ENCODE measurements around the gene NOP16. TPM values are rescaled to one million over a fixed set of nuclear protein-coding genes. Genes with fewer than 3 reads are reported as not detected.
A peak's percentile ranks its signal among the peaks of the same experiment; 100 is the strongest.
"Not testable (repeated sequence)": the region's sequence is repeated elsewhere in the genome, so short reads cannot be mapped to it uniquely, and the experiment has no call there.

The NOP16 gene
- total and polyA plus RNA-seq, 9 donors = 11.5 to 37.2 (median 31.4) TPM

- H3K27me3 ChIP-seq (ENCODE audit: control insufficient read depth, insufficient read depth, low read length) = no peaks in the 10 kb centered on the region
- no peak overlapping the region for H3K4me3 ChIP-seq (ENCODE audit: low read length)
- H3K27ac ChIP-seq (ENCODE audit: low read length) = no peak overlapping the region
- WGBS (ENCODE audit: insufficient coverage) = 65% methylated on average over 10 of the region's 10 CpGs
- H3K4me1 ChIP-seq (ENCODE audit: control insufficient read depth, insufficient read depth, low read length) = peaks cover 24% of the 10 kb centered on the region
- no peaks in the 10 kb centered on the region for H3K9me3 ChIP-seq (replicated peaks; ENCODE audit: control insufficient read depth, low read depth, low read length)
- DNase-seq = no peak
- peaks cover 17% of the 10 kb centered on the region for H3K36me3 ChIP-seq (ENCODE audit: control insufficient read depth, insufficient read depth, low read length)
Measured at GRCh38 chr5:176412517-176413254, 24.3 kb upstream of the NOP16 start.

GRCh38 chr5:176410486-176411180 is 22.2 kb upstream of the NOP16 start:
- no peak for DNase-seq
- Histone ChIP-seq H3K4me1 (ENCODE audit: control insufficient read depth, insufficient read depth, low read length) (peaks cover 18% of the 10 kb centered on the region), H3K27me3 (ENCODE audit: control insufficient read depth, insufficient read depth, low read length) (no peaks in the 10 kb centered on the region), H3K27ac (ENCODE audit: low read length) (no peak overlapping the region), H3K9me3 (replicated peaks; ENCODE audit: control insufficient read depth, low read depth, low read length) (no peaks in the 10 kb centered on the region), H3K36me3 (ENCODE audit: control insufficient read depth, insufficient read depth, low read length) (peaks cover 29% of the 10 kb centered on the region), H3K4me3 (ENCODE audit: low read length) (no peak overlapping the region)
- WGBS (ENCODE audit: insufficient coverage) = 80% methylated on average over 2 of the region's 5 CpGs

GRCh38 chr5:176409765-176410164 is 21.4 kb upstream of the NOP16 start:
- no peak overlapping the region for H3K27ac ChIP-seq (ENCODE audit: low read length)
- H3K36me3 ChIP-seq (ENCODE audit: control insufficient read depth, insufficient read depth, low read length) = peaks cover 29% of the 10 kb centered on the region

GRCh38 chr5:176408590-176408989 is 20.2 kb upstream of the NOP16 start:
- Histone ChIP-seq H3K4me3 (ENCODE audit: low read length) (no peak overlapping the region), H3K27ac (ENCODE audit: low read length) (no peak overlapping the region), H3K9me3 (replicated peaks; ENCODE audit: control insufficient read depth, low read depth, low read length) (no peaks in the 10 kb centered on the region), H3K27me3 (ENCODE audit: control insufficient read depth, insufficient read depth, low read length) (no peaks in the 10 kb centered on the region), H3K4me1 (ENCODE audit: control insufficient read depth, insufficient read depth, low read length) (peaks cover 8% of the 10 kb centered on the region), H3K36me3 (ENCODE audit: control insufficient read depth, insufficient read depth, low read length) (peaks cover 34% of the 10 kb centered on the region)
- no peak for DNase-seq
- WGBS (ENCODE audit: insufficient coverage) = 83% methylated on average over 5 of the region's 5 CpGs

More at GRCh38 chr5:176409765-176410164, 21.4 kb upstream of the NOP16 start:
- H3K4me1 ChIP-seq (ENCODE audit: control insufficient read depth, insufficient read depth, low read length) = peaks cover 11% of the 10 kb centered on the region
- H3K27me3 ChIP-seq (ENCODE audit: control insufficient read depth, insufficient read depth, low read length) = no peaks in the 10 kb centered on the region
- no peak for DNase-seq
- H3K4me3 ChIP-seq (ENCODE audit: low read length) = no peak overlapping the region
- WGBS (ENCODE audit: insufficient coverage) = 92% methylated on average over 4 of the region's 4 CpGs
- no peaks in the 10 kb centered on the region for H3K9me3 ChIP-seq (replicated peaks; ENCODE audit: control insufficient read depth, low read depth, low read length)

DNA sequence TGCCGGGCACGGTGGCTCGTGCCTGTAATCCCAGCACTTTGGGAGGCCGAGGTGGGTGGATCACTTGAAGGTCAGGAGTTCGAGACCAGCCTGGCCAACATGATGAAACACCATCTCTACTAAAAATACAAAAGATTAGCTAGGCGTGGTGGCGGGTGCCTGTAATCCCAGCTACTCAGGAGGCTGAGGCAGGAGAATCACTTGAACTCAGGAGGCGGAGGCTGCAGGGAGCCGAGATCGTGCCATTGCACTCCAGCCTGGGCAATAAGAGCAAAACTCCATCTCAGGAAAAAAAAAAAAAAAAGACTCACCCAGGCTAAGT is 19.8 kb upstream of the NOP16 start:
- WGBS (ENCODE audit: insufficient coverage) = no CpG with 5 or more reads among the region's 10 CpGs
- H3K4me1 ChIP-seq (ENCODE audit: control insufficient read depth, insufficient read depth, low read length); H3K9me3 ChIP-seq (replicated peaks; ENCODE audit: control insufficient read depth, low read depth, low read length); DNase-seq; H3K27ac ChIP-seq (ENCODE audit: low read length); H3K4me3 ChIP-seq (ENCODE audit: low read length); H3K27me3 ChIP-seq (ENCODE audit: control insufficient read depth, insufficient read depth, low read length): not testable (repeated sequence)
- H3K36me3 ChIP-seq (ENCODE audit: control insufficient read depth, insufficient read depth, low read length) = peaks cover 34% of the 10 kb centered on the region

- WGBS (ENCODE audit: insufficient coverage) = 57% methylated on average over 2 of the region's 6 CpGs
- DNase-seq = peak; percentile 77
- H3K36me3 ChIP-seq (ENCODE audit: control insufficient read depth, insufficient read depth, low read length) = peaks cover 32% of the 10 kb centered on the region
- no peak overlapping the region for H3K4me3 ChIP-seq (ENCODE audit: low read length)
- no peak overlapping the region for H3K27ac ChIP-seq (ENCODE audit: low read length)
- H3K9me3 ChIP-seq (replicated peaks; ENCODE audit: control insufficient read depth, low read depth, low read length) = no peaks in the 10 kb centered on the region
- no peaks in the 10 kb centered on the region for H3K27me3 ChIP-seq (ENCODE audit: control insufficient read depth, insufficient read depth, low read length)
- peaks cover 4% of the 10 kb centered on the region for H3K4me1 ChIP-seq (ENCODE audit: control insufficient read depth, insufficient read depth, low read length)
Measured at GRCh38 chr5:176407456-176408251, 19.3 kb upstream of the NOP16 start.

- H3K36me3 ChIP-seq (ENCODE audit: control insufficient read depth, insufficient read depth, low read length) = peaks cover 27% of the 10 kb centered on the region
Measured at GRCh38 chr5:176406436-176407052, 18.1 kb upstream of the NOP16 start.

DNA sequence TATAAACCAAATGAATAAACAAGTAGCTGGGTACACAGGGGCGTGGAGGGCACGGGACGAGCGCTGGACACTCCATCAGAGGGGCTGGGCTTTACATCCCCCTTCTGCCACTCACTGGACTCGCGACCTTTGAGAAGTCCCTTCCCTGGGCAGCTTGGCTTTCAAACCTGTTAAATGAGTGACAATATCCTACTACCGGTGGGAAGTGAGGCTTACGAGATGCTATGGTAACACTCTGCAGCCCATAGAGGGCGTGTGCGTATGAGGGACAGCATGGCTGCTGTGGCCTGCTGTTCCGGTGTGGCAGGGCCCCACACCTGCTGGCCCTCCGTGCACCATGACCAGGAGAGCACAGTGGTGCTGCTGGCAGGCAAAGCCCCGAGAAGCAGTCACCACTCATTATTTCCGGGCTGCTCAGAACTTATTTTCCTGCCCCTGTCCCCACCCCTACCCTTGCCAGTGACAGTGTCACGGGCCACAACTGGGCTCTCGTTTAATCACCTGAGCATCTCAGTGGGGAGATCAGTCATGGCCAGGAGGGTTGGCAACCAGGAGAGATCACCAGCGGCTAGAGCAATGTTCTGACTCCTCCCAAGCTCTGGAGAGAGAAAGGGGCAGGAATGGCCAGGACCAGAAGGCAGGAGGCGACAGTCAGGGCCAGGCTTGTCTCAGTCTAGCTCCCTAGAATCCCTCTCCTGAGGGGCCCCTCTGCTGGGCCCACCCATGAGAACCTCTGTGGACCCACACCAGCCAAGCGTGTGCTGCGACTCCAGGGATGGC is 17.4 kb upstream of the NOP16 start:
- peaks cover 28% of the 10 kb centered on the region for H3K36me3 ChIP-seq (ENCODE audit: control insufficient read depth, insufficient read depth, low read length)
- no peak overlapping the region for H3K27ac ChIP-seq (ENCODE audit: low read length)
- no peak for DNase-seq
- H3K4me3 ChIP-seq (ENCODE audit: low read length) = no peak overlapping the region
- 71% methylated on average over 16 of the region's 20 CpGs for WGBS (ENCODE audit: insufficient coverage)
- H3K9me3 ChIP-seq (replicated peaks; ENCODE audit: control insufficient read depth, low read depth, low read length) = no peaks in the 10 kb centered on the region
- H3K27me3 ChIP-seq (ENCODE audit: control insufficient read depth, insufficient read depth, low read length) = no peaks in the 10 kb centered on the region
- H3K4me1 ChIP-seq (ENCODE audit: control insufficient read depth, insufficient read depth, low read length) = peaks cover 8% of the 10 kb centered on the region

More at GRCh38 chr5:176406436-176407052, 18.1 kb upstream of the NOP16 start:
- Histone ChIP-seq H3K27ac (ENCODE audit: low read length) (no peak overlapping the region), H3K4me3 (ENCODE audit: low read length) (no peak overlapping the region), H3K27me3 (ENCODE audit: control insufficient read depth, insufficient read depth, low read length) (no peaks in the 10 kb centered on the region), H3K4me1 (ENCODE audit: control insufficient read depth, insufficient read depth, low read length) (peaks cover 8% of the 10 kb centered on the region), H3K9me3 (replicated peaks; ENCODE audit: control insufficient read depth, low read depth, low read length) (no peaks in the 10 kb centered on the region)
- no peak for DNase-seq
- WGBS (ENCODE audit: insufficient coverage) = 89% methylated on average over 8 of the region's 9 CpGs

- Histone ChIP-seq H3K27ac (ENCODE audit: low read length) (no peak overlapping the region), H3K27me3 (ENCODE audit: control insufficient read depth, insufficient read depth, low read length) (no peaks in the 10 kb centered on the region), H3K36me3 (ENCODE audit: control insufficient read depth, insufficient read depth, low read length) (peaks cover 27% of the 10 kb centered on the region), H3K9me3 (replicated peaks; ENCODE audit: control insufficient read depth, low read depth, low read length) (no peaks in the 10 kb centered on the region), H3K4me3 (ENCODE audit: low read length) (no peak overlapping the region), H3K4me1 (ENCODE audit: control insufficient read depth, insufficient read depth, low read length) (peaks cover 5% of the 10 kb centered on the region)
- peak; percentile 4 for DNase-seq
- WGBS (ENCODE audit: insufficient coverage) = 58% methylated on average over 16 of the region's 22 CpGs
Measured at GRCh38 chr5:176401281-176402205, 13.1 kb upstream of the NOP16 start.
